Fibroblast of pulmonary artery (primary cell): ENCODE results near the gene RAP1A.

Experiments
- DNase-seq: peaks from one replicate; pipeline ENCODE4 v3.0.0-alpha.2; 2010; ENCODE audit warnings: low read depth
- H3K4me3 ChIP-seq: replicated peaks from 2 replicates; pipeline ENCODE4 v1.5.1; 2011; ENCODE audit warnings: low read depth, mild to moderate bottlenecking, control low read depth, low read length, moderate library complexity
- TF ChIP-seq, protein P1 (sequence below): IDR thresholded peaks from 2 replicates; pipeline ENCODE4 v1.5.1; 2011; ENCODE audit warnings: mild to moderate bottlenecking, control low read depth, low read length, inconsistent platforms; ENCODE audit errors: missing control alignments

The RAP1A gene

DNA sequence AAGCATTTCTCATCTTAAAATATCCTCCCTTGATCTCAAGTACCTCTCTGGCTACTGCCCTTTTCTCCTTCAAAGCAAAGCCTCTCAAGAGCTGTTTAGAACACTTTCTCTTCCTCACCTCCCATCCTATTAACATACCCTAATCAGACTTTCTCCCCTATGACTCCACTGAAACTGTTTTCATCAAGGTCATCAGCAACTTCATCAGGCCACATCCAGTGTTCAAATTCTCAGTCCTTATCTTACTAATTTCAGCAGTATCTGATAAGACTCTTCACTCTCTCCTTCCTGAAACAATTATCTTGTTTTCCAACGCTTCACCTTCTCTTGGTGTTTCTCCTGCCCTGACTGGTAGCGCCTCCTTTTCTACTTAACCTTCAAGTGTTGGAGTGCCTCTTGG is 1.5 kb upstream of the RAP1A start:
- no peak for DNase-seq
- no peak overlapping the region for H3K4me3 ChIP-seq
- TF ChIP-seq, protein P1, sequence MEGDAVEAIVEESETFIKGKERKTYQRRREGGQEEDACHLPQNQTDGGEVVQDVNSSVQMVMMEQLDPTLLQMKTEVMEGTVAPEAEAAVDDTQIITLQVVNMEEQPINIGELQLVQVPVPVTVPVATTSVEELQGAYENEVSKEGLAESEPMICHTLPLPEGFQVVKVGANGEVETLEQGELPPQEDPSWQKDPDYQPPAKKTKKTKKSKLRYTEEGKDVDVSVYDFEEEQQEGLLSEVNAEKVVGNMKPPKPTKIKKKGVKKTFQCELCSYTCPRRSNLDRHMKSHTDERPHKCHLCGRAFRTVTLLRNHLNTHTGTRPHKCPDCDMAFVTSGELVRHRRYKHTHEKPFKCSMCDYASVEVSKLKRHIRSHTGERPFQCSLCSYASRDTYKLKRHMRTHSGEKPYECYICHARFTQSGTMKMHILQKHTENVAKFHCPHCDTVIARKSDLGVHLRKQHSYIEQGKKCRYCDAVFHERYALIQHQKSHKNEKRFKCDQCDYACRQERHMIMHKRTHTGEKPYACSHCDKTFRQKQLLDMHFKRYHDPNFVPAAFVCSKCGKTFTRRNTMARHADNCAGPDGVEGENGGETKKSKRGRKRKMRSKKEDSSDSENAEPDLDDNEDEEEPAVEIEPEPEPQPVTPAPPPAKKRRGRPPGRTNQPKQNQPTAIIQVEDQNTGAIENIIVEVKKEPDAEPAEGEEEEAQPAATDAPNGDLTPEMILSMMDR, result no peak

DNA sequence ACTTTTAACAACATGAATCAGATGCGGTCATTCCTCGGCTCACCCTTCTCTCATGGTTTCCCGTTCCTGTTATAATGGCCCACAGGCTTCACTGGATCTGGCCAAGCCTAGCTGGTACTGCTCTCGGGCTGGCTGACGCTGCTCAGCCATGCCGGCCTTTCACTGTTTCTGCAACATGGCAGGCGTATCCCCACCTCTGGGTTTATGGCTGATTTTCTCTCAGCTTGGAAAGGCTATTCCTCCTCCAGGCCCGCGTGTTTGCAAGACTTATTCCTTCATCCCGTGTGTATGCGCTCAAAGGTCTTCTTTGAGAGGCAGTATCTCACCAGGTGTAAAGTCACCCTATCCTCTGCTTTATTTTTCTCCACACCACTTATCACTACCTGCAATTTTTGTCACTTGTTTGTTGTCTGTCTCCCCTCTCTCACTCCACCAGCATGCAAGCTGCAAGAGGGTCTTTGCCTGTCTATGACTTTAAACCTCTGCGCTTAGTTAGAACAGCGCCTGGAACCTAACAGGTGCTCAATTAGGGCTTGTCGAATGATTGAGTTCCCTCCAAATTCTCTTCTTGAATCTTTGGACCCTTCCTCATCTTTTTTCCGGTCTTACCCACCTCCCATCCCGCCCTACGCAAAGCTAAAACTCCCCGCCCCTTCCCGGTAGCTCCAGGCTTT is 491 bp upstream of the RAP1A start:
- TF ChIP-seq, protein P1, result no peak
- peak overlapping the region; percentile 54 for H3K4me3 ChIP-seq
- no peak for DNase-seq

DNA sequence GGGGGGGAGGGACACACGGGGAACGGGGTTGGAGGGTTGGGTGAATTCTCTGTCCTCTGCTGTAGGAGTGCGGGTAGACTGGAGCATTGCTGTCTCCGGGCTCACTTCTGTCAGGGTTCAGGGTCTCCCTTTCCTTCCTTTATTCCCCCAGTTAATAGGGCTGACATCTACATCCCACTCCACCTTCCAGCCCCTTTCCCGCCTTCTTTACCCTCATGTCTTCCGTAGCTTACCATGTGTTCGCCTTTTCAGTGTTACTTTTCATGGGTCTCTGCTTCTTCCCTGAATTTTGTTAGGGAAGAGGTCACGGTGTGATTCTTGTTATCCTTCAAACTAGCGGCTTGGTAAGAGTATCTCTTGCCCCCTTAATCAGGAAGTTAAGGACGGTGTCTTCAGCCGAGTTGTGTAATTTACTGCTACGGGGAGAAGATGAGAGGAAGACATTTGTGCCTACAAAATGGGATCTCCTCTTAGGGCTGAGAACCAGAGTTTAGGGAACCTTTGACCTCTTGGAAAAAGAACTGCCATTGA is 917 bp downstream of the RAP1A start:
- no peak for DNase-seq
- peak overlapping the region; percentile 84 for H3K4me3 ChIP-seq
- TF ChIP-seq, protein P1, result no peak

DNA sequence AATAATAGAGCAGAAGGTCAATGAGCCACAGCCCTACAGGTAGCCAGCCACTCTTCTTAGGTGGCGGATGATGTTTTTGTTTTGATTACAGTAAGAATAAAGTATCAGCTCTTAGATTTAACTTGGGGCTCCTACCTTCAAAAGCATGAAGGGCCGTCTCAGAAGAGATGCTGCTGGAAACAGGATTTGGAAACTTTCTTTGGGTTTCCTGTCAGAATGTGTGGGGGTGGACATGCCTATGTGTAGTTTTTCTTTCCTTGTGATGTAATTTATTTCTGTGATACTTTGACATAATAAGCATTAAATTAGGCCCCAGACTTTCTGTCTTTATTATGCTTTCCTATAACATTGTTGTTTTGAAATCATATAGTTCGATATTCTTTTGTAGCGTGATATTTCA is 1.5 kb downstream of the RAP1A start:
- DNase-seq, result peak; percentile 61
- TF ChIP-seq, protein P1, result no peak
- peak overlapping the region; percentile 84 for H3K4me3 ChIP-seq

DNA sequence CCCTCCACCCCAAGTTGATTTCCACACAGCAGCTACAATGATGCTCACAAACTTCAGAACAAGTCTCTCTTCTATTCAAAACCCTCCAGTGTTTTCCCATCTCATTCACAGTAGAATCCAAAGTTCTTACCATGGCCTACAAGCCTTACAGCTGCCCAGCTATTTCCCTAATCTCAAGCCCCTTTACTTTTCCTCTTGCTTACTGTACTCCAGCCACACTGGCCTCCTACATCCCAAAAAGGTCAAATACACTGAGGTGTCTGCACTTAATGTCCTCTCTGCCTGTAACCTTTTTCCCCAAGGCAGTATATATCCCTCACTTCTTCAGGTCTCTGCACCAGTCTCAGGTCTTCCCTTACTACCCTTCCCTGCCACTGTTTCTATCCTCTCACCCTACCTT is 2.6 kb downstream of the RAP1A start:
- DNase-seq, result no peak
- TF ChIP-seq, protein P1, result no peak
- H3K4me3 ChIP-seq, result no peak overlapping the region

DNA sequence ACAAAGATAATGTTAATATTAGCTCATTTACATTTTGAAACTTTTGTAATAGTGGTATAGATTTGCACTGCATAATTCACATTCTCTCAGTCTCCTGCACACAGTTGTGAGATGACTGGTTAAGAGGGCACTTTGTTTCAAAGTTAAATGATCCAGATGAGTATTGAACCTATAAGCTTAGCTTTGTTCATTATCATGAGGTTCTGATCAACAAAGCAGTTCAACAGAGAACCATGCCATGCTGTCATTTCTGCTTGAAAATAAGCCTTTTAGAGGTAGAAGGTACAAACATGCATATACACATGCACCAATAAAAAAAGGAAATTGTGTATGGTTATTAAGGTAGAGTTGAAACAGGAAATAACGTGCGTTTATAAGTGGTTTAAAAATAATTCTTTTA is 4.8 kb downstream of the RAP1A start:
- no peak for DNase-seq
- no peak overlapping the region for H3K4me3 ChIP-seq
- TF ChIP-seq, protein P1, result no peak

DNA sequence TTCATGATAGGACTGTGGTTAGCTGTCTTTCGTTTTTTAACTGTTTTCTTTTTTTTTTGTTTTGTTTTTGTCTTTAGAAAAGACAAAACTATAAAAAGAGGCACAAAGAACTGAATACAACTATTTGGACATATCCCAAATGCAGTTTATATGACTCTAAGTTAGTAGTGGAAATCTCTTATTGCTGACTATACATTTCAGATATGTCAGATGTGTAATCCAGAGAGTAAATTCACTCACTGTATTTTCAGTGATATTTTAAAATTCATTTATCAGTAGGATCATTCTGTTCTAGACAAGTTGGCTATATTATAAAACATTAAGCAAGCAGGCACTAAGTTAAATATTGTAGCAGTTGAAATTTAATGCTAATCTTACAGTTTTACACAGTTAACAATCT is 5.7 kb downstream of the RAP1A start:
- TF ChIP-seq, protein P1, result no peak
- H3K4me3 ChIP-seq, result no peak overlapping the region
- DNase-seq, result no peak
